HT-29 (cell line): ENCODE results near the gene RPEL1. TPM values are rescaled to one million over a fixed set of nuclear protein-coding genes. Genes with fewer than 3 reads are reported as not detected.
A peak's percentile ranks its signal among the peaks of the same experiment; 100 is the strongest.
"Not testable (repeated sequence)": the region's sequence is repeated elsewhere in the genome, so short reads cannot be mapped to it uniquely, and the experiment has no call there.

Experiments
- DNase-seq: peaks from one replicate; pipeline ENCODE4 v3.0.0-alpha.2; 2015; ENCODE audit warnings: low spot score
- total RNA-seq: library from RNA; depleted of rRNA; stranded (reverse); fragments of >200 nt; shearing (Covaris generic); gene quantifications from 2 replicates; pipeline ENCODE4 v1.2.3, GENCODE V29; 2014; rRNA removed

Gene RPEL1
- 0.05 and 0.10 TPM in 2 replicates for total RNA-seq

- not testable (repeated sequence) for DNase-seq
Observed at GRCh38 chr10:103245587-103245986, at the start of gene RPEL1. RPEL1 (plus strand) TSS chr10:103245887; CDS start chr10:103245997, 110 bp downstream.

GRCh38 chr10:103196516-103196915 lies 49.2 kb upstream of the RPEL1 start:
- no peak for DNase-seq

- peak; percentile 39 for DNase-seq
Observed at GRCh38 chr10:103197174-103197573, 48.5 kb upstream of the RPEL1 start.

GRCh38 chr10:103197903-103198302 lies 47.8 kb upstream of the RPEL1 start:
- DNase-seq, result no peak

- no peak for DNase-seq
Observed at GRCh38 chr10:103198648-103199047, 47.0 kb upstream of the RPEL1 start.

GRCh38 chr10:103199488-103199887 lies 46.2 kb upstream of the RPEL1 start:
- DNase-seq, result no peak

GRCh38 chr10:103202319-103202718 lies 43.4 kb upstream of the RPEL1 start:
- no peak for DNase-seq

GRCh38 chr10:103203466-103203865 lies 42.2 kb upstream of the RPEL1 start:
- DNase-seq, result no peak

GRCh38 chr10:103204353-103205255 lies 41.1 kb upstream of the RPEL1 start:
- DNase-seq, result no peak

GRCh38 chr10:103205401-103205800 lies 40.3 kb upstream of the RPEL1 start:
- DNase-seq, result not testable (repeated sequence)

- not testable (repeated sequence) for DNase-seq
Observed at GRCh38 chr10:103206715-103207114, 39.0 kb upstream of the RPEL1 start.

GRCh38 chr10:103207141-103207540 lies 38.5 kb upstream of the RPEL1 start:
- no peak for DNase-seq

GRCh38 chr10:103207643-103208042 lies 38.0 kb upstream of the RPEL1 start:
- not testable (repeated sequence) for DNase-seq

GRCh38 chr10:103210262-103210661 lies 35.4 kb upstream of the RPEL1 start:
- DNase-seq, result not testable (repeated sequence)

GRCh38 chr10:103215601-103216000 lies 30.1 kb upstream of the RPEL1 start:
- no peak for DNase-seq

GRCh38 chr10:103216362-103216761 lies 29.3 kb upstream of the RPEL1 start:
- DNase-seq, result not testable (repeated sequence)

GRCh38 chr10:103224133-103224532 lies 21.6 kb upstream of the RPEL1 start:
- no peak for DNase-seq

- not testable (repeated sequence) for DNase-seq
Observed at GRCh38 chr10:103224721-103225120, 21.0 kb upstream of the RPEL1 start.

GRCh38 chr10:103225939-103226338 lies 19.7 kb upstream of the RPEL1 start:
- no peak for DNase-seq

- DNase-seq, result no peak
Observed at GRCh38 chr10:103227416-103227815, 18.3 kb upstream of the RPEL1 start.

- DNase-seq, result peak; percentile 69
Observed at GRCh38 chr10:103231047-103231551, 14.6 kb upstream of the RPEL1 start.

GRCh38 chr10:103232131-103232673 lies 13.5 kb upstream of the RPEL1 start:
- peak; percentile 57 for DNase-seq
